Fibroblast of the aortic adventitia (primary cell): ENCODE data around the gene CBFA2T3. TPM values are rescaled to one million over a fixed set of nuclear protein-coding genes. Genes with fewer than 3 reads are reported as not detected.

Experiments
- DNase-seq: peaks from one replicate; pipeline ENCODE4 v3.0.0-alpha.2; 2010; ENCODE audit warnings: low read depth
- H3K4me3 ChIP-seq: 2 replicates; pipeline ENCODE4 v1.5.1; 2011; ENCODE audit warnings: low read depth, mild to moderate bottlenecking, control low read depth, low read length, moderate library complexity
- total RNA-seq: library from RNA; depleted of rRNA; stranded (reverse); fragments of >200 nt; gene quantifications from 2 replicates; pipeline ENCODE4 v1.2.3, GENCODE V29; 2012; ENCODE audit warnings: low replicate concordance
- TF ChIP-seq, protein P1 (sequence below): IDR thresholded peaks from 2 replicates; pipeline ENCODE4 v1.5.1; 2011; ENCODE audit warnings: mild to moderate bottlenecking, low read length, control low read depth, inconsistent platforms; ENCODE audit not compliant: insufficient read depth

The CBFA2T3 gene
- total RNA-seq, 1 donor = not detected

- DNase-seq = no peak
- TF ChIP-seq, protein P1, sequence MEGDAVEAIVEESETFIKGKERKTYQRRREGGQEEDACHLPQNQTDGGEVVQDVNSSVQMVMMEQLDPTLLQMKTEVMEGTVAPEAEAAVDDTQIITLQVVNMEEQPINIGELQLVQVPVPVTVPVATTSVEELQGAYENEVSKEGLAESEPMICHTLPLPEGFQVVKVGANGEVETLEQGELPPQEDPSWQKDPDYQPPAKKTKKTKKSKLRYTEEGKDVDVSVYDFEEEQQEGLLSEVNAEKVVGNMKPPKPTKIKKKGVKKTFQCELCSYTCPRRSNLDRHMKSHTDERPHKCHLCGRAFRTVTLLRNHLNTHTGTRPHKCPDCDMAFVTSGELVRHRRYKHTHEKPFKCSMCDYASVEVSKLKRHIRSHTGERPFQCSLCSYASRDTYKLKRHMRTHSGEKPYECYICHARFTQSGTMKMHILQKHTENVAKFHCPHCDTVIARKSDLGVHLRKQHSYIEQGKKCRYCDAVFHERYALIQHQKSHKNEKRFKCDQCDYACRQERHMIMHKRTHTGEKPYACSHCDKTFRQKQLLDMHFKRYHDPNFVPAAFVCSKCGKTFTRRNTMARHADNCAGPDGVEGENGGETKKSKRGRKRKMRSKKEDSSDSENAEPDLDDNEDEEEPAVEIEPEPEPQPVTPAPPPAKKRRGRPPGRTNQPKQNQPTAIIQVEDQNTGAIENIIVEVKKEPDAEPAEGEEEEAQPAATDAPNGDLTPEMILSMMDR = no peak
- H3K4me3 ChIP-seq = no peak overlapping the region
These were observed 45.2 kb upstream of the CBFA2T3 start for GRCh38 chr16:89022051-89022836.

DNA sequence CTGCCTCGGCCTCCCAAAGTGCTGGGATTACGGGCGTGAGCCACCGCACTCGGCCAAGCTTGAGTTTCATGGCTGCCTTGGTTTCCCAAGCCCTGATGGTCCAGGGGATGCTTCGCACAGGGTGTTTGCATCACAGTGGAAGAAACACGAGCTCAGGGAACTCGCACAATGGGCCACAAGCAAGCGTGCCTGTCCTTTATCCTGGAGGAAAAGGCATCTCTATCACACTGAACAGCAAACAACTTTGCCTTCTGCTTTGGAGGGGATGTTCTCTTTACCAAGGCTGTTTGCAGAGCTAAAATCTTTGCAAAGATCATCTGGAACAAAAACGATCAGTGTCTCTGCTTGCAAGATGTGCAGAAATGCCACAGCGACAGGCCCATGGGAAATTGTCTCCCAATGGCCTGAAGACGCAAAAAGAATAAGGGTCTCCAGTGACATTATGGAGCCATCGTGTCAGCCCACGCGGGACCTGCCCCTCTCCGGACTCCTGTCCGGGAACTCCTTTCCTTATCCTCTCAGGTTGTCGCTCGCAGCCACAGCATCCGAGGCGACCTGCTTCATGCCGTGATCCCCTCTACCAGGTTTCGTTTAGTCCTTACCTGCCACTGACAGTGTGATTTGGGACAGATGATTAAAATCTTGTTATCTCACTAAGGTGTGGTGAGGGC lies 44.1 kb upstream of the CBFA2T3 start:
- TF ChIP-seq, protein P1 = no peak

GRCh38 chr16:89020068-89020924 lies 43.3 kb upstream of the CBFA2T3 start:
- no peak for DNase-seq
- TF ChIP-seq, protein P1 = no peak
- no peak overlapping the region for H3K4me3 ChIP-seq

More for the DNA sequence above, 44.1 kb upstream of the CBFA2T3 start:
- no peak overlapping the region for H3K4me3 ChIP-seq
- DNase-seq = no peak

- no peak overlapping the region for H3K4me3 ChIP-seq
- DNase-seq = no peak
- TF ChIP-seq, protein P1 = no peak
These were observed 42.5 kb upstream of the CBFA2T3 start for GRCh38 chr16:89019511-89019910.

DNA sequence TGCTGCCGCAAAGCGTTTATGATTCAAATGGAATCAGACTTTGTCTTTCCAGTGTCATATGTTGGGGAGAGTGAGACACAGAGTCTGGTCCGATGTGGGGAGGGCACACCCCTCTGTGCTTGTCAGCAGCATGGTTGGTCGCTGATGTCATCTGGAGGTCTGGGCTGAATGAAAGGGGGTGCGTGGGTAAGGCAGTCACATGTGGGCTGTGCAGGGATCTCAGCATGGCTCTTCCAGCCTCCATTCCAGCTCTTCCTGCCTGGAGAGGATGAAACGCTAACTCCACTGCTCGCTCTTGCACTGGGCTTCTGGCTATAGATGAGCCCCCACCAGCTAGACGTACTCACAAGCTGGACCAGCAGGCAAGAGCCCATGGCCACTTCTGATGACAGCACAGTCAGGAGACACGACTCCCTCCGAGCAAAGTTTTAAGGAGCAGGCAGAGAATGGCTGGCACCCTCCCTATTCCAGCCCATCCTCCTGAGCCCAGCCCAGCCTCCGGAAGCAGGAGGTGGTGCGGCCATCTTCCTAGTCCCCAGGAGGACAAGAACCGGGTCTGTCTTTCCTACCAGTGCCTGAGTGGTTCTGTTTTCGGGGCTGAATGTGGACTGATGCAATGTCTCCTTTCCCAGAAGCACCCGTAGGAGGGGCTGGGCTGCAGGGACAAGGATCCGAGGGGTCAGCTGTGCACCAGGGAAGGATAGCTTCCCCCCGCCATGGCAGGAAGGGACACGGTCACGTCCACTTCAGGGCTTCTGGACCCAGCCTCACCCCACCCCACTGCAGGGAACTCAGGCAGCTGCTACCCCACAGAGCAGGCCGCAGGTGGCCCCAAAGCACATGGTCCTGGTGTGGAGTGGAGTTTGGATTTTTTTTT lies 41.5 kb upstream of the CBFA2T3 start:
- no peak overlapping the region for H3K4me3 ChIP-seq
- no peak for DNase-seq
- TF ChIP-seq, protein P1 = no peak
